Measurements from ENCODE around the gene PIK3IP1. TPM values are rescaled to one million over a fixed set of nuclear protein-coding genes. Genes with fewer than 3 reads are reported as not detected.

Gene PIK3IP1
- total RNA-seq (100 to 1,000 TPM; 730 to 741 TPM), polyA plus RNA-seq (100 to 1,000 TPM; 530 to 963 (median 585) TPM), total RNA-seq (92.7 to 1,290 (median 1,152) reads per million in 6 experiments)

- peak within 1 kb of the TSS; percentile 92 to 100 (median 98) for H3K4me3 Mint-ChIP-seq
- peak within 1 kb of the TSS; percentile 97 to 100 (median 99) for H3K27ac Mint-ChIP-seq
- H3K9me3 Mint-ChIP-seq = peaks cover 0 to 2% (median 0%) of the 10 kb centered on the region in 9 donors
- POLR2A ChIA-PET = interaction anchor here (0.7 to 16.8 kb wide), 33 partner anchors 16 to 986 kb away, joined by 3 to 1498 read pairs (median 6); partner anchors contain the start of genes DRG1, LIMK2, MORC2 and PATZ1
- DNase-seq = peak; percentile 66 to 94 (median 88)
- H3K36me3 Mint-ChIP-seq = peaks cover 22 to 46% (median 45%) of the 10 kb centered on the region in 3 donors
- H3K4me1 Mint-ChIP-seq = peaks cover 33 to 78% (median 68%) of the 10 kb centered on the region in 4 donors
- peak; percentile 48 to 55 for ATAC-seq
- peaks cover 0 to 5% (median 0%) of the 10 kb centered on the region in 5 donors for H3K27me3 Mint-ChIP-seq
Observed at GRCh38 chr22:31292236-31292989, at the start of gene PIK3IP1. Gene PIK3IP1, minus strand, starts transcription at chr22:31292488. Its CDS starts 144 bp downstream, at chr22:31292344.

DNA sequence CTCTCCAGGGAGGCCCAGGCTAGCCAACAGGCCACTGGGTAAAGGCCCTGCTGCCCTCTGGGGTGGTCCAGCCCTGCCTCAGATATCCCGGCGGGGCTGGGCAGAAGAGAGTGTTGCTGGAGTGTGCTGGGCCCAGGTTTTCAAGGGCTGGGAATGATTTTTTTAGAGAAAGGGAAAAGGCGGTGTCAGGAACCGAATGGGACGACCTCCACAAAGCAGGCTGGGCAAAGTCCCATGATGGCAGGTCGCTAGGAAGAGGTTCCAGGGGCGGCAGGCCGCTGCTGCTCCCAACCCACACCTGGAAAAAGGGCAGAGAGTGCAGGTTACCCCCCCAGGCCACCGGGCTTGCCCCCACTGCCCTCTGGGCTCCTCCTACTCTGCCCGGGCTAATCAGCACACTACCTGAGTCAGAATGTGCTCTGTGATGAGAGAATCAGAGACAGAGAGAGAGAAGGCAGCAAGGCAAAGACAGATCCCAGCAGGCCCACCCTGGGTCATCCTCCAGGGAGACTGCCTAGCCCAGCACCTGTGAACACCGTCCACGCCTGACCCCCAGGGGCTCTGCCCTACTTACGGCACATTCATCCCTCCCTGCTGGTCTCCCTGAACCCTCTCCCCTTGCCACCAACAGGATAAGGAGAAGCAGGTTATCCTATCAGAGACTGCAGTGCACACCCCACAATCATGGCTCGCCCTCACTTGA, 49.2 kb upstream of the PIK3IP1 start:
- H3K27me3 Mint-ChIP-seq = no peaks in the 10 kb centered on the region
- POLR2A ChIA-PET = interaction anchor here (1.4 to 14.2 kb wide), 4 partner anchors 10 to 63 kb away, joined by 3 to 352 read pairs (median 70); partner anchors contain the start of gene PIK3IP1
- peak overlapping the region; percentile 81 to 97 (median 92) for H3K27ac Mint-ChIP-seq
- no peaks in the 10 kb centered on the region for H3K9me3 Mint-ChIP-seq
- H3K4me3 Mint-ChIP-seq = peak overlapping the region; percentile 43 to 96 (median 91)
- H3K4me1 Mint-ChIP-seq = peaks cover 48 to 85% (median 84%) of the 10 kb centered on the region in 4 donors
- peaks cover 0 to 67% (median 9%) of the 10 kb centered on the region in 3 donors for H3K36me3 Mint-ChIP-seq
- no peak for ATAC-seq
- DNase-seq = no peak

- Mint-ChIP-seq H3K4me1 (peaks cover 50 to 89% (median 85%) of the 10 kb centered on the region in 4 donors), H3K36me3 (peaks cover 0 to 72% (median 9%) of the 10 kb centered on the region in 3 donors), H3K27me3 (no peaks in the 10 kb centered on the region), H3K4me3 (peak overlapping the region in 9 of 10 donors; percentile 3 to 94 (median 55)), H3K27ac (peak overlapping the region; percentile 60 to 97 (median 83)), H3K9me3 (no peaks in the 10 kb centered on the region)
- ATAC-seq = no peak
- no peak for DNase-seq
- POLR2A ChIA-PET = interaction anchor here (0.6 to 14.2 kb wide), 3 partner anchors 10 to 60 kb away, joined by 3 to 352 read pairs (median 4); partner anchors contain the start of gene PIK3IP1
Observed at GRCh38 chr22:31340765-31341247, 48.5 kb upstream of the PIK3IP1 start.

- ATAC-seq (no peak), DNase-seq (no peak)
- H3K36me3 Mint-ChIP-seq = peaks cover 0 to 76% (median 9%) of the 10 kb centered on the region in 3 donors
- POLR2A ChIA-PET = interaction anchor here (0.6 to 14.2 kb wide), 3 partner anchors 47 to 62 kb away, joined by 3 to 352 read pairs (median 3); partner anchors contain the start of gene PIK3IP1
- no peaks in the 10 kb centered on the region for H3K27me3 Mint-ChIP-seq
- no peaks in the 10 kb centered on the region for H3K9me3 Mint-ChIP-seq
- H3K4me1 Mint-ChIP-seq = peaks cover 51 to 89% (median 85%) of the 10 kb centered on the region in 4 donors
- H3K4me3 Mint-ChIP-seq = peak overlapping the region in 7 of 10 donors; percentile 22 to 92 (median 36)
- peak overlapping the region; percentile 44 to 97 (median 84) for H3K27ac Mint-ChIP-seq
Observed at GRCh38 chr22:31340360-31340759, 48.1 kb upstream of the PIK3IP1 start.

DNA sequence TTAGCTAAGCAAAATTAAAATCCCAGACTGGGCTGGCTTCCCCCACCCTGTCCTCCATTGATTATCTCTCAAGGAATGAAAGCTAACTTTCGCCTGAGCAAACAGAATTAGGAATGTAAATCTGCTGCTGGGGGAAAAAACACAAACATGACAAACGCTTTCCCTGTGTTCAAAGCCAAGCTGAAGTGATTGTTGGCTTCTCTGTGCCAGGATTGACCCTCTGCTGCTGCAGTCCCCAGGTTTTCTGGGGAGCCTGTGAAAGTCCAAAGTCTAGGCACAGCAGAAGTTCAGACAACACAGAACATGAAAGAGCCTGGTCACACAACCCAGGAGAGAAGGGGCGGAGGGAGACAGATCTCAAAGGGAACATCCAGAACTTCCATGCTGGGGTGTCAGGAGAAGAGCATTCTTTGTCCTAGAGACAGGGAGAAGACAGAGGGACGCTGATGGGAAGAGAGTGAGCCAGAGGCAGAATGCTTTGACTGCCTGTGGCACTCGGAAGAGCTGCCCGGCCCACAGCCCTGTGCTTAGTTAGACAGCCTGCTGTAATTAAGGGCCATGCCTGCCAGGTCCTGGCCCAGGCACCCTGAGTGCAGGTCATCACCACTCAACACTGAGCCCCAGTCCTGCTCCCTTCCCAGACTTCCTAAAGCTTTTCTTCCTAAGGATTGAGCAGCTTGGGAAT, 47.0 kb upstream of the PIK3IP1 start:
- no peaks in the 10 kb centered on the region for H3K27me3 Mint-ChIP-seq
- POLR2A ChIA-PET = interaction anchor here (0.7 to 14.2 kb wide), 5 partner anchors 9 to 61 kb away, joined by 3 to 352 read pairs (median 3); partner anchors contain the start of gene PIK3IP1
- H3K4me3 Mint-ChIP-seq = peak overlapping the region in 5 of 10 donors; percentile 25 to 45 (median 27)
- peak overlapping the region; percentile 53 to 92 (median 80) for H3K27ac Mint-ChIP-seq
- peaks cover 0 to 85% (median 7%) of the 10 kb centered on the region in 3 donors for H3K36me3 Mint-ChIP-seq
- peaks cover 54 to 89% (median 86%) of the 10 kb centered on the region in 4 donors for H3K4me1 Mint-ChIP-seq
- H3K9me3 Mint-ChIP-seq = no peaks in the 10 kb centered on the region
- ATAC-seq (no peak), DNase-seq (no peak)

DNA sequence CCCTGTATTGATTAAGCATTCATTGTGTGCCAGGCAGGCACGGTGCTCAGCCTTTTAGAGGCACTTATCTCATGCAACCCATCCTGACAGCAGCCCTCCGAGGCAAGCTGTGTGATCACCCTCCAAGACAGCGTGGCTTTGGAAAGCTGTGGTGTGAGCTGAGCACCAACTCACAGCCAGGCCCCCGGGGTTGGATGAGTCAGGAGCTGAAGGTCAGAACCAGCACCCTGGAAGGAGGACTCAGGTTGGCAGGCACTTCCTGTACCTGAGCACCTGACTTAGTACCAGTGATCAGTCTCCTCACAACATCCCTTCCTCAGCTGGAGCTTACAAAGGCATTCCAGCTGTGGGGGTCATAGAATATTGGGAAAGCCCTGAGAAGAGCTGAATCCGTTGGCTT, 44.9 kb upstream of the PIK3IP1 start:
- POLR2A ChIA-PET = interaction anchor here (0.6 to 14.2 kb wide), 6 partner anchors 7 to 193 kb away, joined by 3 to 352 read pairs (median 5); partner anchors contain the start of genes PATZ1 and PIK3IP1
- Mint-ChIP-seq H3K36me3 (peaks cover 5 to 93% (median 12%) of the 10 kb centered on the region in 3 donors), H3K4me3 (peak overlapping the region in 1 of 10 donors; percentile 15), H3K9me3 (no peaks in the 10 kb centered on the region), H3K27me3 (no peaks in the 10 kb centered on the region), H3K27ac (peak overlapping the region; percentile 17 to 88 (median 70)), H3K4me1 (peaks cover 55 to 86% (median 82%) of the 10 kb centered on the region in 4 donors)
- DNase-seq (peak in 1 of 10 donors; percentile 14), ATAC-seq (peak; percentile 22 to 25)

DNA sequence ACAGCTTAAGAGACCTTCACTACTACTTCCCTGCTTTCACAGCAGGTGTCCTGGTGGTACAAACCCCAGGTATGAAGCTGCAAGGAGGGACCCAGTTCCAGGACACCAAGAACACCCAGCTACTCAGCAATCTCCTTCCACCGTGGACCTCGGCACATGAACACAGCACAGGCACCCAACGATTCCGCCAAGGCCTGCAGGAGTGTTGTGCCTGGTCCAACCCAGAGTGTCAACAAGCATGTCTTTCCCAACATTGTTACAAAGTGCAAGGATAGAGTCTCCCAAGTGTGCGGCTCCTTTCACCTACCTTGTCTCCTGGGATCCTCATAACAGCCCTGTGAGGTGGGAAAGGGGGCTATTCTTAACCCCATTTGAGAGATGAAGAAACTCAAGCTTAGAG, 42.0 kb upstream of the PIK3IP1 start:
- H3K4me1 Mint-ChIP-seq = peaks cover 40 to 73% (median 62%) of the 10 kb centered on the region in 4 donors
- DNase-seq (peak in 1 of 10 donors; percentile 7), ATAC-seq (no peak)
- H3K36me3 Mint-ChIP-seq = peaks cover 5 to 93% (median 7%) of the 10 kb centered on the region in 3 donors
- H3K4me3 Mint-ChIP-seq = no peak overlapping the region
- no peaks in the 10 kb centered on the region for H3K27me3 Mint-ChIP-seq
- H3K9me3 Mint-ChIP-seq = no peaks in the 10 kb centered on the region
- POLR2A ChIA-PET = interaction anchor here (0.8 to 3.9 kb wide), 3 partner anchors 10 to 44 kb away, joined by 3 to 20 read pairs (median 3); no protein-coding TSS in a partner anchor
- peak overlapping the region in 7 of 10 donors; percentile 28 to 84 (median 66) for H3K27ac Mint-ChIP-seq

GRCh38 chr22:31333641-31334040, 41.4 kb upstream of the PIK3IP1 start:
- POLR2A ChIA-PET = interaction anchor here (0.8 to 3.9 kb wide), 3 partner anchors 10 to 43 kb away, joined by 3 to 20 read pairs (median 3); no protein-coding TSS in a partner anchor
- no peak for DNase-seq
- H3K9me3 Mint-ChIP-seq = no peaks in the 10 kb centered on the region
- no peak for ATAC-seq
- H3K27me3 Mint-ChIP-seq = no peaks in the 10 kb centered on the region
- H3K4me1 Mint-ChIP-seq = peaks cover 37 to 71% (median 61%) of the 10 kb centered on the region in 4 donors
- peak overlapping the region in 9 of 10 donors; percentile 28 to 84 (median 63) for H3K27ac Mint-ChIP-seq
- H3K36me3 Mint-ChIP-seq = peaks cover 5 to 93% (median 7%) of the 10 kb centered on the region in 3 donors
- peak overlapping the region in 1 of 10 donors; percentile 19 for H3K4me3 Mint-ChIP-seq

DNA sequence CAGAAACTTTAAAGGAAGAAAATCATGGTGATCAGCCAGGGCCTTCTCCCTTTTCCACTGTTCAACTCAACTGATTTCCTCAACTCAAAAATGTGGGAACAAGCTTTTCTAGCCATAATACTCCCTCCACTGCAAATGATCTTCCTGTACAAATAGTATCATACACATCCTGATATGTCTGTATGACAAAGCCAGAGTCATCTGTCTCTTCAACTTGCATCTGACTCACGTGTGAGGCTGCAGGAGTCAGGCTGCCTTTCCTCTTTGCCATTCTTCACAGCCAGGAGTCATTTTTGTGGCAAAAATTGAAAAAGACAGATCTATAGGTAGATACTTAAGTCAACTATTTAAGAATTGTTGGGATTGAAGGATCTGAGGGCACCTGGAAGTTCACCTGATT, 40.6 kb upstream of the PIK3IP1 start:
- H3K36me3 Mint-ChIP-seq = peaks cover 5 to 91% (median 7%) of the 10 kb centered on the region in 3 donors

GRCh38 chr22:31332010-31332409, 39.7 kb upstream of the PIK3IP1 start:
- ATAC-seq (no peak), DNase-seq (no peak)
- H3K4me3 Mint-ChIP-seq = no peak overlapping the region
- H3K27ac Mint-ChIP-seq = peak overlapping the region in 3 of 10 donors; percentile 6 to 22 (median 11)
- peaks cover 5 to 94% (median 7%) of the 10 kb centered on the region in 3 donors for H3K36me3 Mint-ChIP-seq
- POLR2A ChIA-PET = interaction anchor here (0.6 to 1.4 kb wide), 3 partner anchors 10 to 46 kb away, joined by 3 to 5 read pairs (median 3); no protein-coding TSS in a partner anchor
- H3K27me3 Mint-ChIP-seq = no peaks in the 10 kb centered on the region
- H3K4me1 Mint-ChIP-seq = peaks cover 24 to 55% (median 46%) of the 10 kb centered on the region in 4 donors
- H3K9me3 Mint-ChIP-seq = no peaks in the 10 kb centered on the region

More for the DNA sequence above, 40.6 kb upstream of the PIK3IP1 start:
- POLR2A ChIA-PET = no interaction called here
- no peaks in the 10 kb centered on the region for H3K9me3 Mint-ChIP-seq
- DNase-seq (no peak), ATAC-seq (no peak)
- H3K4me3 Mint-ChIP-seq = no peak overlapping the region
- H3K27ac Mint-ChIP-seq = peak overlapping the region in 9 of 10 donors; percentile 5 to 84 (median 65)
- H3K4me1 Mint-ChIP-seq = peaks cover 30 to 63% (median 55%) of the 10 kb centered on the region in 4 donors
- no peaks in the 10 kb centered on the region for H3K27me3 Mint-ChIP-seq

All from naive thymus-derived CD8-positive, alpha-beta T cell (primary cell).